Left colon (tissue), 2 donors: Measurements from ENCODE around the gene TRIM9. TPM values are rescaled to one million over a fixed set of nuclear protein-coding genes. Genes with fewer than 3 reads are reported as not detected.
"Not testable (repeated sequence)": the region's sequence is repeated elsewhere in the genome, so short reads cannot be mapped to it uniquely, and the experiment has no call there.

Experiments used
- ATAC-seq: fragments of 200-7000 bp; cut with Tn5 transposase; one replicate; pipeline ENCODE4 v1.9.1; 2020; ENCODE audit warnings: mild to moderate bottlenecking, moderate library complexity
- DNase-seq, 2 donors: peaks; one replicate each; pipeline ENCODE4 v3.0.0-alpha.2; 2020
- intact Hi-C, 2 donors: fragments of 100-400 bp; cut with DNase I in 1 of 2; cut with micrococcal nuclease in 1 of 2; formaldehyde crosslinking; loops; one replicate each; pipeline versions ENCODE4 v1.11.2 to v1.14.0; 2022; cut with DNase I, micrococcal nuclease
- total RNA-seq, 2 donors: library from RNA; stranded (reverse); fragmentation: NEBNext Ultra II Directional; extraction: Animal tissue kit (Norgen Biotek cat#: 25700); gene quantifications; one replicate each; pipeline ENCODE4 v1.2.1, GENCODE V29; 2021
- donor health status: DM: no; HTN: no; CAD: no.
- donor health status: DM: yes; HTN: yes; CAD: no.

The TRIM9 gene
- total RNA-seq, 2 donors from 2014 or later, result 3.8 to 6.2 TPM

- ATAC-seq (no peak), DNase-seq (no peak)
- intact Hi-C loops, result loop anchor here (5.0 to 10.0 kb wide), 2 partner anchors 264 to 271 kb away; no protein-coding TSS in a partner anchor
Measured at GRCh38 chr14:50953502-50953901, 141.4 kb downstream of the TRIM9 start.

DNA sequence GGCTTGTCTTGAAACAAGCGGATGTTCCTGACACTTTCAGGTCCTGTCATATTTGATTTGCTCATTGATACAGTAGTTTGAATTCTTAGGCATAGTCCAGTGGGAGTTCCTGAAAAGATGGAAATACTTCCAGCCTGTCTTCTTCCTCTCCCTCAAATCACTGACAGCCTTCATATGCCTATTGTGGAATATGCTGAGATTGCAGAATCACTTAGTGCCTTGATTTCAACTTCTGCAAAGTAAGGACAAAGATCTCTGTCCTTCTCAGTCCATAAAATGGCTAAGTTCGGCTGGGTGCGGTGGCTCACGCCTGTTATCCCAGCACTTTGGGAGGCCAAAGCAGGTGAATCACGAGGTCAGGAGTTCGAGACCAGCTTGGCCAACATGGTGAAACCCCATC is 143.9 kb downstream of the TRIM9 start:
- no peak for ATAC-seq
- DNase-seq, result no peak
- intact Hi-C loops, result loop anchor here (5.0 to 10.0 kb wide), 2 partner anchors 266 to 274 kb away; no protein-coding TSS in a partner anchor

DNA sequence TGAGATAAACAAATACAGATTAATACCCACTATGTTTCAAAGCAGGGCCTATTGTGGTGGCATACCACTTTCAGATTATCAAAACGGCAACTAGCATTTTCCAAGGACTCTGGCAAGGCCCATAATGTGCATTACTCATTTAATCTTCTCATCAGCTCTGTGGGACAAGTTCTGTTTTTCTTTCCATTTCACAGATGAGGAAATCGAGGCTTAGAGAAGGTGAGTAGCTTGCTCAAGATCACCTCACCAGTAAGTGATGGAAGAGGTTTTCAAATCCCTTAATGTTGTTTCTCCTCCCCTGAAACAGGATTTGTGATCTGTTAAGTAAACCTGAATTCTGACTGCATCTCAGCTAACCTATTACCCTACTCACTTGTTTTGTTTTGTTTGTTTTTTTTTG is 146.7 kb downstream of the TRIM9 start:
- DNase-seq, result no peak
- ATAC-seq, result no peak

DNA sequence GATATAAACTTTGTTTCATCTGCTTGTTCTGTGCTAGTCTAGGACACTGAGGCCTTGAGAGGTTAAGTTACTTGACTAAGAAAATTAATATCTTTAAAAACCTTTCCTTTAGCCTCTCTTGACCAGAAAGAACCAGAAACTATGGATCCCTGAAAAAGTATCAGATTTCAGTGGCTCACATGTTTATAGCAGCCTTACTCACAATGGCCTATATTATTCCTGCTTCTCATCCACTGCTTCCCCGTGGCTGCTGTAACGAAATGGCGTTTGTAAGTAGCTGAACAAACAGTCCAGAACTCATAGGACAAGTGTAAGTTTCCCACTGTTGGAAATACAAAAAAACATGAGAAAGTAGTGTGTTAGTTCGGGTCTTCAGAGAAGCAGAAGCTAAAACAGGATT is 147.5 kb downstream of the TRIM9 start:
- intact Hi-C loops, result no loop called here
- no peak for DNase-seq
- ATAC-seq, result no peak

More for the DNA sequence above, 146.7 kb downstream of the TRIM9 start:
- intact Hi-C loops, result no loop called here

GRCh38 chr14:50946234-50946935 is 148.5 kb downstream of the TRIM9 start:
- DNase-seq, result no peak
- no peak for ATAC-seq
- intact Hi-C loops, result no loop called here

GRCh38 chr14:50944647-50945413 is 150.1 kb downstream of the TRIM9 start:
- ATAC-seq (peak; percentile 64), DNase-seq (peak; percentile 51 to 75)
- intact Hi-C loops, result no loop called here

GRCh38 chr14:50943943-50944646 is 150.8 kb downstream of the TRIM9 start, which contains the start of gene PYGL:
TSS of gene PYGL (minus strand) at chr14:50944483. CDS start at chr14:50944403, 80 bp downstream.
- ATAC-seq (peak; percentile 89), DNase-seq (peak; percentile 74 to 81)
- intact Hi-C loops, result no loop called here

DNA sequence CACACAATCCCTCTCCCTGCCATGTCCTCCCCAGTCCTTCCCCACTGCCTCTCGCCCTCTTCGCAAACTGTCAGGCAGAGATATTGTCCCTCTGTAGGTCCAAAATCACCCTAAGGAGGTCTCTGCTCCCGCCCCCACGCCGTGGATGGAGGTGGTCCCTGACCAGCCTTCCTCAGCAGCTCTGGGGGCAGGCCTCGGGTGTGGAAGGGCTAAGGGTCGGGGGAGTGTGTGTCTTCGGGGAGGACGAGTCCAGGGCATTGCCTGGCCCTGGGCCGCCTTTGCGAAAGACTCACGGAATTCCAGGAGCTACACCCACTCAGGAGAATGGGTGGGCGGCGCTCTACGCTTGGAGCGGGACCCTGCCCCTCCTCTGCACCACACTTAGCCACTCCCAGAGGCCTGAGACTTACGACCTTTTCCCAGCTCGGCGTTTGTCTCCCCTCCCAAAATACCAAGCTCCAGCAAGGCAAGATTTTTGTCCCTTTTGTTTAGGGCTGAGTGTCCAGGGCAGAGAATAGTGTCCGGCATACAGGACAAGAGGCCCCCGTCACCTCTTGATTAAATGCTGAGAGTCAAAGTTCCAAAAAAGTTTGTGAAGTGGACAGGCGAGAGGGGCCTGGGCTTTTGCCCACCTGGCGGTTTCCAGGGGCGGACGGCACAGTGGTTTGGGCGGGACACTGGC is 151.5 kb downstream of the TRIM9 start:
- DNase-seq (peak; percentile 58 to 65), ATAC-seq (peak; percentile 45)
- intact Hi-C loops, result no loop called here

DNA sequence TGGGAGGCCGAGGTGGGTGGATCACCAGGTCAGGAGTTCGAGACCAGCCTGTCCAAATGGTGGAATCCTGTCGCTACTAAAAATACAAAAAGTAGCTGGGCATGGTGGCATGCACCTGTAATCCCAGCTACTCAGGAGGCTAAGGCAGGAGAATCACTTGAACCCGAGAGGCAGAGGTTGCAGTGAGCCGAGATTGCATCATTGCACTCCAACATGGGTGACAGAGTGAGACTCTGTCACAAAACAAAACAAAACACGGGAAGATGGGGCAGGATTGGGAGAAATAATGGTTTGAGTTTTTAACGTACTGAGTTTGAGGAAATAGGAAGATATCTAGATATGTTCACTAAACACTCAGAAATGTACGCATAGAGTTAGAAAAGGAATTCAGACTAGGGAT is 153.3 kb downstream of the TRIM9 start:
- intact Hi-C loops, ATAC-seq, DNase-seq: not testable (repeated sequence)

DNA sequence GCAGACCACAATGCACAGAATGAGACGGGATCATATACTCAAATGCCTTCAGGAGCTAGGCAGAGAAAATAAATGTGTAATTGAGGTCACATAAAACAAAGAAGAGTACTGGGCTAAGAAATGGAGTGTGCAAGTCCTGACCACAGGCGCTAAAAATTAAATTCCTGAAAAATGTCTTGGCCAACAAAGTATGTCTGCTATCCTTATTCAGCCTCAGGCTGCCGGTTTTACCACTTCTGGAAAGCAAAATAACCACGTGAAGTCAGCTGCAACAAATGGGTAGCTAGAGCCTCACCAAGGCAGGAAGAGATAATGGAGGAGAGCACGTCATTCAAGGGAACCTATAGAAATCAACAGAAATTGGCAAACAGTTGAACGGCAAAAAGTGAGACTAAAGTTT is 153.8 kb downstream of the TRIM9 start:
- DNase-seq, result no peak
- no peak for ATAC-seq
- intact Hi-C loops, result no loop called here

DNA sequence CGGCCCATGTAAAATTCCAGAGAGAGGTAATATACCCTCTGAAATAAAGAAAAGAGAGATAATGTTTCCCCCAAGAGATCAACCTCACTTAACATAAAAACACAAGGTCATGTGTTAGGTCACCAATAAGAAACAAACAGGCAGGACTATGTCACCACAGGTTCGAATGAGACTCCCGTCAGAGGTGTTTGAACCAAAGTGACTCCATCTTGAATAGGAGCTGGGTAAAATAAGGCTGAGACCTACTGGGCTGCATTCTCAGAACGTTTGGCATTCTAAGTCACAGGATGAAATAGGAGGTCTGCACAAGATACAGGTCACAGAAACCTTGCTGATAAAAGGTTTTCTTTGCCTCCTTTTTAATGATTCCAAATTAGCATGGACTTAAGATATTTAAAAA is 157.1 kb downstream of the TRIM9 start:
- no peak for DNase-seq
- no peak for ATAC-seq
- intact Hi-C loops, result no loop called here

DNA sequence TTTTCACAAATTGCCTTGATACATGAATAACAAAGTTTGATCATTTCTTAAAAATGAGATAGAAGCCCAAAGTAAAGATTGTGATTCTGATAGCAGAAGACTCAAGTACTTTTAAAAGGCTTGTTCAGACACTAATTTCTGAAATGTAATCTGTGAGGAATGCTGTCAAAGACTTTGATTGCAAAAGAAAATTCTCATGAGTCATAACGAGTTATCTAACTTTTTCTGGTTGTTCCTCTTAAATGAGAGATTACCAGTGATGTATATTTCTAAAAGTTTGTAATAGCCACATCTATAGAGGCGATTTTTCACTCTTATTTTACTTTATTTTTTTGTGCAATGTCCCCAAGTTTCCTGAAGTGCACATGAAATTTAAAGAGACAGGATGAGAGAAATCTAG is 157.6 kb downstream of the TRIM9 start:
- intact Hi-C loops, result no loop called here
- no peak for ATAC-seq
- DNase-seq, result no peak

GRCh38 chr14:50936882-50937281 is 158.0 kb downstream of the TRIM9 start:
- intact Hi-C loops, result no loop called here
- DNase-seq (no peak), ATAC-seq (no peak)

DNA sequence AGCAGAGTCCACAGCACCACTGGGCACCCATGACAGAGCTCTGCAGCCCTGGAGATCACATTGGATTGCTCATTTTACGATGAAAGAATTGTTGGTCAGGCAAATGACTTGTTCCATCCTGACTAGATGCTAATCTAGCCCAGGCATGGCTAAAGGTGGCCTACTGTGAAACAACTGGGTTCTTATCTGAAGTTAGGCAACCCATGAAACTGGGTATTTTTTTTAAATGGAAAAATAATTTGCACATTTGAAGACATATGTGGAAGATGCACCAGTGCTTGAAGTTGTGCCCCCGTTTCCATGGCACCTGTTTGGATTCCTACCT is 158.9 kb downstream of the TRIM9 start:
- ATAC-seq (no peak), DNase-seq (no peak)
- intact Hi-C loops, result no loop called here

DNA sequence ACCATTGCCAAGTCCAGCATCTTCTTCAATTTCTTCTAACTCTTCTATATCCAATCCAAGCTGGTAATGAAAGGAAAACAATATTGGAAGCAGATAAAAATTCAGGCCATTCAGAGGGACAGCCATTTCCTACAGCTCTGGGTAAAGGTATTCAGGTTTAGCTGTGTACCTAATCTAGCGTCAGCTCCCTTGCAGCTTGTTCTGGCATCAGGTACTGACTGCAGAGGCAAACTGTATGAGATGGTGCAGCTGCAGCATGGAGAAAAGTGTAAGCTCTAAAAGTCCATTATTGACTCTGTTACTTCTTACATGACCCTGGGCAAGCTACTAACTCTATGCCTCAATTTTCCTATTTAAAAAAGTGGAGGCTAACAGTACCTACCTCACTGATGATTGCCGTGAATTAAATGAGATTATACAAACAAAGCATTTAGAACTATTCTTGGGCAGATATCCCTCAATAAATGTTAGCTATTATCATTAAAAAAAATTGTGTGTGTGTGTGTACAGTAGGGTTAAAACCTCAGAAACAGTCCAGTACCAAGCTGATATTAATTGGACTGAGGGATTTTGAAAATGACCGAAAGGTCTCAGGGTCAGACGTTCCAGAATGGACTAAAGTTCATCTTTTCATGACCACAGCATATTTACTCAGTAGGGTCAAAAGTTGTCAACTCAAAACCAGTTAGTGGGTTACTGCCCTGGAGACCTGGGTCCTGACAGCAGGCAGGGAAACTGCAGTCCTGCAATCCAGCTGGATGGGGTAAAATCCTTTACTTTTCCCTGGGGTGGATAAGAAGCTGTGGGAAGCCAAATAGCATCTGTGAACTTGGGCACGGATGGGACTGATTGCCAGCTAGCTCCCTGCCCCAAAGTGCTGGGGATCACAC is 159.5 kb downstream of the TRIM9 start:
- ATAC-seq, result no peak

GRCh38 chr14:50932592-50933495 is 162.1 kb downstream of the TRIM9 start:
- DNase-seq, result no peak
- intact Hi-C loops, result no loop called here
- ATAC-seq, result peak; percentile 29

More for the DNA sequence above, 159.5 kb downstream of the TRIM9 start:
- no peak for DNase-seq
- intact Hi-C loops, result no loop called here

- intact Hi-C loops, result no loop called here
- DNase-seq (no peak), ATAC-seq (peak; percentile 76)
Measured at GRCh38 chr14:50932156-50932555, 162.7 kb downstream of the TRIM9 start.
